Colonic mucosa (tissue), 4 donors: ENCODE data around the gene VDAC1. TPM values are rescaled to one million over a fixed set of nuclear protein-coding genes. Genes with fewer than 3 reads are reported as not detected.
"Not testable (repeated sequence)": the region's sequence is repeated elsewhere in the genome, so short reads cannot be mapped to it uniquely, and the experiment has no call there.

Experiments used
- DNase-seq: peaks from one replicate; pipeline ENCODE4 v3.0.0-alpha.2; 2020
- H3K27ac ChIP-seq: fragments of 200-600 bp; one replicate; pipeline ENCODE4 v1.8.0; 2021
- H3K27me3 ChIP-seq: fragments of 200-600 bp; one replicate; pipeline ENCODE4 v1.8.0; 2021
- H3K36me3 ChIP-seq: fragments of 200-600 bp; one replicate; pipeline ENCODE4 v1.8.0; 2021
- H3K4me1 ChIP-seq: fragments of 200-600 bp; one replicate; pipeline ENCODE4 v1.8.0; 2021; ENCODE audit warnings: mild to moderate bottlenecking
- H3K4me3 ChIP-seq: fragments of 200-600 bp; one replicate; pipeline ENCODE4 v1.8.0; 2021
- H3K9ac ChIP-seq, 2 donors: one replicate each; pipeline ENCODE4 v1.7.0; 2013; ENCODE audit warnings: control low read depth in 2 of 2, low read depth in 2 of 2, low read length in 2 of 2
- H3K9me3 ChIP-seq: fragments of 200-600 bp; one replicate; pipeline ENCODE4 v1.8.0; 2021
- CTCF ChIP-seq: fragments of 200-600 bp; IDR thresholded peaks from one replicate; pipeline ENCODE4 v1.8.0; 2022; ENCODE audit warnings: antibody characterized with exemption, mild to moderate bottlenecking
- intact Hi-C: fragments of 100-400 bp; cut with DNase I; formaldehyde crosslinking; loops from one replicate; pipeline ENCODE4 v1.14.1; 2022
- total RNA-seq, 2 donors: library from RNA; stranded (reverse); fragmentation: NEBNext Ultra II Directional in 1 of 2; extraction: Animal tissue kit (Norgen Biotek cat#: 25700) in 1 of 2; gene quantifications; one replicate each; pipeline ENCODE4 v1.2.1, GENCODE V29; 2021
- donor health status: healthy.
- donor health status: DM: no; HTN: no; CAD: no.
- donor health status: DM: no; HTN: no; CAD: no.

The VDAC1 gene
- total RNA-seq, 2 donors from 2014 or later = 297 to 306 TPM

GRCh38 chr5:133939668-133940067, 65.1 kb downstream of the VDAC1 start:
- Histone ChIP-seq H3K27me3 (no peaks in the 10 kb centered on the region), H3K9me3 (no peaks in the 10 kb centered on the region), H3K4me3 (no peak overlapping the region), H3K9ac (no peak overlapping the region), H3K4me1 (no peaks in the 10 kb centered on the region), H3K27ac (no peak overlapping the region), H3K36me3 (no peaks in the 10 kb centered on the region)
- no peak for TF ChIP-seq CTCF
- DNase-seq = no peak
- intact Hi-C loops = no loop called here

GRCh38 chr5:133938929-133939328, 65.8 kb downstream of the VDAC1 start:
- H3K4me3 ChIP-seq = no peak overlapping the region
- no peaks in the 10 kb centered on the region for H3K27me3 ChIP-seq
- H3K4me1 ChIP-seq = no peaks in the 10 kb centered on the region
- DNase-seq = no peak
- no peak overlapping the region for H3K27ac ChIP-seq
- no peaks in the 10 kb centered on the region for H3K9me3 ChIP-seq
- no peak overlapping the region for H3K9ac ChIP-seq
- intact Hi-C loops = no loop called here
- no peak for TF ChIP-seq CTCF
- H3K36me3 ChIP-seq = no peaks in the 10 kb centered on the region

DNA sequence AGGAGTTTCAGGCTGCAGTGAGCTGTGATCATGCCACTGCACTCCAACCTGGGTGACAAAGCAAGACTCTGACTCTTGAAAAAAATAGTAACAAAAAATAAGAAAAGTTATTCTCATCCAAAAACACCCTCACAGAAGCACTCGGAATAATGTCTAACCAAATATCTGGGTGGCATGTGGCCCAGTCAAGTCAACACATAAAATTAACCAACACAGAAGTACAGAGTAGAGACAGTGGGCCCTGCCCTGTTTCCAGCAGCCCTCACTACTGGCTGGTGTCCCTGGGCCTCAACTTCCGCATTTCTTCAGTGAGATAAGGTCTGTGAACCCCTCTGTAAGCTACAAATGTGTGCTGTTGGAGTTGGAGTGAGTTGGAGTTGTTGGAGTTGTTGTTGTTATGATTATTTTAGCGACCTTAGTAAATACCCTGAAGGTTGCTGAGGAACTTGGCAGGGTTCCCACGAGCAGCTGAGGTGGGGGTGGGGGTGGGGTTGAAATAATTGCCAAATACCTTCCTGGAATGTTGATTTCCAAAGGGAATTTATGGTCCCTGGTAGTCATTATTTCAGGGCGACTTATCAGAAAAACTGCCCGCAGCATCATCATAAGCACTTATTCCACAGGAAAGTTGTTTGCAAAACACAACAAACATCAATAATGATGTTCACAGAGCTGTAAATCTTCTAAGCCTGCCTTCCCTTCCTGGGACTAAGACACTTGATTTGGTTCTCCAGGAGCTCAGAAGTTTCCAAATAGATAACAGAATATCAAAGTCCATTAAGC, 66.5 kb downstream of the VDAC1 start:
- H3K4me3 ChIP-seq = no peak overlapping the region
- intact Hi-C loops = no loop called here
- H3K27me3 ChIP-seq = no peaks in the 10 kb centered on the region
- H3K4me1 ChIP-seq = no peaks in the 10 kb centered on the region
- no peak overlapping the region for H3K27ac ChIP-seq
- TF ChIP-seq CTCF = no peak
- no peak for DNase-seq
- H3K9me3 ChIP-seq = no peaks in the 10 kb centered on the region
- no peak overlapping the region for H3K9ac ChIP-seq
- H3K36me3 ChIP-seq = no peaks in the 10 kb centered on the region

DNA sequence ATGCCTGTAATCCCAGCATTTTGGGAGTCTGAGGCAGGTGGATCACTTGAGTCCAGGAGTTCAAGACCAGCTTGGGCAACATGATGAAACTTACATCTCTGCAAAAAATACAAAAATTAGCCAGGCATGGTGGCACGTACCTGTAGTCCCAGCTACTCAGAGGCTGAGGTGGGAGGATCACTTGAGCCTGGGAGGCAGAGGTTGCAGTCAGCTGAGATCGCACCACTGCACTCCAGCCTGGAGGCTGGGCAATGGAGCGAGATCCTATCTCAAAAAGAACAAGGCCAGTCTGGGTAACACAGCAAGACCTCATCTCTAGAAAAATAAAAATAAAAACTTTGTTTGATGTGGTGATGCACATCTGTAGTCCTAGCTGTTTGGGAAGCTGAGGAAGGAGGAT, 67.1 kb downstream of the VDAC1 start:
- DNase-seq, H3K4me3 ChIP-seq, H3K9ac ChIP-seq, H3K36me3 ChIP-seq, H3K9me3 ChIP-seq, intact Hi-C loops, H3K27ac ChIP-seq, H3K4me1 ChIP-seq, H3K27me3 ChIP-seq: not testable (repeated sequence)

GRCh38 chr5:133936651-133937015, 68.1 kb downstream of the VDAC1 start:
- Histone ChIP-seq H3K4me3 (no peak overlapping the region), H3K9me3 (no peaks in the 10 kb centered on the region), H3K36me3 (no peaks in the 10 kb centered on the region), H3K9ac (no peak overlapping the region), H3K4me1 (no peaks in the 10 kb centered on the region), H3K27ac (no peak overlapping the region), H3K27me3 (no peaks in the 10 kb centered on the region)
- intact Hi-C loops = no loop called here
- DNase-seq = no peak
- no peak for TF ChIP-seq CTCF

GRCh38 chr5:133935991-133936650, 68.7 kb downstream of the VDAC1 start:
- H3K9ac ChIP-seq, H3K4me1 ChIP-seq, intact Hi-C loops, H3K27ac ChIP-seq, H3K27me3 ChIP-seq, DNase-seq, H3K4me3 ChIP-seq, H3K9me3 ChIP-seq, H3K36me3 ChIP-seq: not testable (repeated sequence)
